Stimulated activated CD4-positive, alpha-beta T cell treated with anti-CD3 and anti-CD28 coated beads, Interleukin-2, amount 100 ng/mL, for 48 hours (primary cell): ENCODE results near the gene TDRD9.

Experiments used
- DNase-seq, 2 donors: peaks; one replicate each; pipeline ENCODE4 v3.0.0-alpha.2; 2020

The TDRD9 gene

GRCh38 chr14:104095426-104096310, 167.4 kb downstream of the TDRD9 start:
- DNase-seq: no peak

DNA sequence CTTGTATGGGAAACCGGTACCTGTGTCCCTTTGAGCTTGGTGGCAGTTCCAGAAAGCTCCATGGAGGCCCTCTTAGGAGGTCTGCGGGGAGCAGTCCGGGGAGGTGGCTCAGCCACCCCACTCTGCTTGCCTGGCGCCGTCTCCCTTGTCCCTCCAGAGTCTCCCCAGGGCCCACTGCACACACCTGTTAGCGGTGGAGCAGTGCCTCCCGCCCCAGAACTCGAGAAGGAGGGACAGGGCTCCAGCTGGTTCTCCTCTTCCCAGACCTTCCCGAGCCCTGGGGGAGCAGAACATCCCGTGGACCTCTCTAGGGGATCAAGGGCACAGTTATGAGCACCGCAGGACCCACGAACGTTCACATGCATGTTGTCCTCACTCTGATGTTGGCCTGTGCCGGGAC, 168.1 kb downstream of the TDRD9 start:
- DNase-seq: no peak

DNA sequence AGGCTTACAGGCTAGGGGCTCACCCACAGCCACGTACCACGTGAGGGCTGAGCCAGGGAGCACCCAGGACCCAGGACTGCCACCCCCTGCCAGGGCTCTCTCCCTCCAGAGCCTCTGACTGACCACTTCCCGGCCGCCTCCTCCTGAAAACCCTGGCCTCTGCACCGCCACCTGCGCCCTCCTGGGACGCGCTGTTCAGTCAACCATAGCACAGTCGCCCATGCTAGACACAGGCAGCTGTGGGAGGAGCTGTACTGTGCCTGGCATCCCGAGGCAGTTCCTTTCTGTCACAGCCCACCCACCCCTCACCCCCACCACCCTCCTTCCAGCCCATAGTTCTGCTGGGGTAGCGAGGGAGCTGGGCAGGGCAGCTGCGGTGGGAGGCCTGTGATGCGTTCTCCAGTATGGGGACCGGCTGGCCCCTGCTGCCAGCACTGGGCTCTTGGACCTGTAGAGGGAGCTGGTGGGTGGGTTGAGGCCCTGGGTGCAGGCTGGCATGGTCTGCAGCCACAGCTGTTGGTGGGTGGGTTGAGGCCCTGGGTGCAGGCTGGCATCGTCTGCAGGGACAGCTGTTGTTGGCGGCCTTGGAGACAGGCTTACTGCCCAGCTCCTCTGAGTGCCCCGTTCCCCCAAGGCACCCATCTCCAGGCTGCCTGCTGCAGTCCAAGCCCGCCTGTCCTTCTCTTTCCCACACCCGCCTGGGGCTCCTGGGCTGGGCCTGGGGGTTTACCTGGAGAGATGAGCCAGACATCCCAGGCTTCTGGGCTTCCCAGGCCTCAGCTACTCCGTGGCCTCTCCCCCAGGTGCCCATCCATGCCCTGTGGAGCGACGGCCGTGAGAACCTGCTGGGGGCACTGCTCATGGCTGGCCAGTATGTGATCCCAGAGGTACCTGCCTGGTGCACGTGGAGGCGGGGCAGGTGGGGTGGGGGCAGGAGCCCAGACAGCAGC, 168.8 kb downstream of the TDRD9 start:
- no peak for DNase-seq

DNA sequence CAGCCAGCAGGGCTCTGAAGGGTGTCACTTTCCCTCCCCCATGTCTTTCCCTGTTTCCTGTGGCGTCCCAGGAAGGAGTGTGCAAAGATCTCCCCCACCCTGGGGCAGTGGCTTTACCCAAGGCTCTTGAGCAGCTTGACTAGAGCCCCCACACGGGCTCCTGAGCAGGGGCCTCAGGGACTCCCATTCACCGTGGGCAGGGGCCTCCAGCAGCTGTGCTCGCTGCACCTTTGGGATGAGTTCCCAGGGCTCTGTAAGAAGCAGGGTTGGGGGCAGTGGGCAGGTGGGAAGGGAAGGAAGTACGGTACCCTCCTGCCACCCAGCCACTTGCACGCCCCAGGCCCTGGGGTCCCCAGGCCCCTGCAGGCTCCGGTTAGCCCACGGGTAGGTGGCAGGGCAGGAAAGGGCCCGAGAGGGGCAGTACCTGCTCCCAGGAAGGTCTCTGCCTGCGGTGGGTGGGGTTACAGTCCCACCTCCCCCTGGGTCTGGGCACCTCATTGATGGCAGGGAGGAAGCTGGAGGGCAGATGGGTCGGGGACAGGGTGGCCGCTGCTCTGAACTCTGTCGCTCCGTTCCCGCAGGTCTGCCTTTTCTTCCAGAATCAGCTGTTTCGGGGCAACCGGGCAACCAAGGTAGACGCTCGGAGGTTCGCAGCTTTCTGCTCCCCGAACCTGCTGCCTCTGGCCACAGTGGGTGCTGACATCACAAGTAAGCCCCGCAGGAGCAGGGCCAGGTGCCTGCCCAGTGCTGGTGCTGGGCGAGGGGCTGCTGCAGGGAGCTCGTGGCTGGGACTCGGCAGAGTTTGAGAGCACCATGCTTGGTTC, 170.2 kb downstream of the TDRD9 start:
- DNase-seq: no peak

DNA sequence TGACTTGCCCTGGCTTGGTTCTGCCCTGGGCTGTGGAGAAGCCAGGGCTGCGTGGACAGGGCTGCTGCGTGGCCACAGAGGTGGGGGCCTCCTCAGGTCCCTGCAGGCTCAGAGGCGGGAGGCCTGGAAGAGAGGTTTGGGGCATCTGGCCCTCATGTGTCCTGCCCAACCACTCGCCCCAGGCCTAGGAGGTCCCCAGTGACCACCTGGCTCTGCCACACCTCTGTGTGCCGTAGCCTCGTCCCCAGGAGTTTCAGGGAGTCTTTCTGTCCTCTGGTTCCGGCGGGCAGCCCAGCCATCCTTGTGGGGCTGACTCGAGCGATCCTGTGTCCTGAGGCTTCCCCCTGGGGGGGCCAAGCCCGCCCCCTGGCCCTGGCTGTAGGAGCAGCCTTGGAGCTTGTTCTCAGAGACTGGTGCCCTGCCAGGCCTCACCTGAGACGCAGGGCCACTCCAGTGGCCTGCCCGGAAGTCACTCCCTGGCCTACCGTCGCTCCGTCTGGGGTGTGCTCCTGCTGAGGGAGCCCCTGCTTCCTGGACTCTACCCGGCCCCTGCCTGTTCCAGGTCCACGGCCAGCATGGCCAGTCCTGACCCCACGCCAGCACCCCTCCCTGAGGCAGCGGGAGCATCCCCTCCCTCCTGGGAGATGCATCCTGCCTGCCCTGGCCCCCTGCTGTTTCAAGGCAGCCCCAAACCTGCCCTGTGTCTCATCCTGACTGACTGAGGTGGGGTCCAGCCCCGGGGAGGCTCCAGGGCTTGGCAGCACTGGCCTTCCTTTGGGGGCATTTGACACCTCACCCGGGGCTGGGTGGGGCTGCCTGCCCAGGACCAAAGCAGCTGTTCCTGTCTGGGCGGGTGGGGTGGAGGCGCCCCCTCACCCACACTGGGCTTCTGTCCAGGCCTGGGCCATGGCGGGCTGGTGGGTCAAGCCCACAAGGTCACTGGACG, 171.1 kb downstream of the TDRD9 start:
- DNase-seq: no peak

GRCh38 chr14:104100171-104101085, 172.2 kb downstream of the TDRD9 start:
- DNase-seq: no peak

DNA sequence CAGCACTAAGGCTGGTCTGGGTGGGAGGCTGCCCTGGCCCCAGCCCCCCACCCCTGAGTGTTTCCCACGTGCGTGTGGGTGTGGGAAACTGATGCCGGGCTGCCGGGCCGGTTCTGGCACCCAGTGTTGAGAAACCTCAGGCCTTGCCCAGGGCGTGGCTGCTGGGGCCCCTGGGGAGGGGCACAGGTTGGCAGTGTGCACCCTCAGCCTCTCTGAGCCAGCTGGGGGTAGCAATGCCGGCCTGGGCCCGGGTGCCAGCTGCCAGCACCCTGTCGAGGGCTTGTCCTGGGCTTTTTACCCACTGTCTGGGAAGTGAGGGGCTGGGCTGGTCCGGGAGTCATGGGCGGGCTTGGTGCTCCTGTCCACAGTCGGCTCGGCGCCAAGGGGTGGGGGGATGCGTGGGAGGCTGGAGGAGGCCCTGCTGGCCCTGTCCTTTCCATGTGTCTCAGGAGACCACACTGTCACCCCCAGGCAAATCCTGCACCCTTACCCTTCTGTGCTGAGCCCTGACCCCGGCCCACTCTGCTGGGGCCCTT, 172.9 kb downstream of the TDRD9 start:
- no peak for DNase-seq

DNA sequence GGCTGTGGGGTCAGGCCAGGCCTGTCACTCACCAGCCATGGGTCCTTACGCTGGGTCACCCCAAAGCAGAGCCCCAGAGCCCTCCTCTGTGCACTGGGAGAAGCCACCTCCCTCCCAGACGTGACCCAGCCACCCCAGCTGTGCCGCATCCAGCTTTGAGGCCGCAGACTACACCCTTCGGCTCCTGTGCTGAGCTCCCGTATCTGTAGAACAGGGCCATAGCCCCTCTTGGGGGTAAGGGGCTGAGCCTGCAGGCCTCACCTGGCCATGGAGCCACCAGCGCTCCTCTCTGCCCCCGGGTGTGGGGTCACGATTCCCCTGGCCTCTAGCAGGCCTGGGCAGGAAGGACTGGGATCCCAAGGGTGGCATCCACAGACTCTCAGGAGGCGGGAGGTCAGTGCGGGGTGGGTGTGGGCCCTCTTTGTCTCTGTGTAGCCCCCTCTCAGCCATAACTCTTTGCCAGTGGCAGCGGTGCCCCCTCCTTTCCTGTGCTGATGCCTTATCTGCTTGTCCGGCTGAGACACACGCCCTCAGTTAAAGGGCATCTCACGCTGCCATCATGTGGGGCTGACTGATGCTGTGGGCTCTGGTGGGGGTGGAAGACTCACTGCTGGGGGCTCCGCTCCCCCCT, 173.5 kb downstream of the TDRD9 start:
- no peak for DNase-seq
